IMR-90 (cell line): Measurements from ENCODE around the gene CSF1. TPM values are rescaled to one million over a fixed set of nuclear protein-coding genes. Genes with fewer than 3 reads are reported as not detected.

Experiments used
- ATAC-seq: fragments of 200-7000 bp; cut with Tn5 transposase; 2 replicates; pipeline ENCODE4 v1.9.1; 2020; ENCODE audit warnings: low read depth, mild to moderate bottlenecking, moderate library complexity
- BruUV-seq: library from RNA; stranded (reverse); fragments of 400-500 nt; replicated peaks from 2 replicates; lab custom pipeline; 2021; lab: Mats Ljungman, UMichigan
- CTCF ChIA-PET: fragments of 300-600 bp; formaldehyde crosslinking; extraction: SDS; loops from one replicate; lab custom pipeline; 2021; ENCODE audit warnings: antibody characterized with exemption; lab: Yijun Ruan, JAX
- POLR2A ChIA-PET: fragments of 300-600 bp; sonication (Branson Sonifier 250); formaldehyde crosslinking; loops from one replicate; lab custom pipeline; 2022; ENCODE audit warnings: antibody characterized with exemption; ENCODE audit not compliant: unreplicated experiment; lab: Charles Lee
- DNase-seq: peaks from one replicate; pipeline ENCODE4 v3.0.0; 2013
- H2AFZ ChIP-seq: replicated peaks from 2 replicates; pipeline ENCODE3; 2013; ENCODE audit warnings: low read length, mild to moderate bottlenecking; ENCODE audit not compliant: poor library complexity
- H2AK5ac ChIP-seq: 2 replicates; pipeline ENCODE4 v1.6.1; 2013; ENCODE audit warnings: low read depth, low read length, inconsistent platforms
- H2AK9ac ChIP-seq: replicated peaks from 2 replicates; pipeline ENCODE3; 2013; ENCODE audit warnings: mild to moderate bottlenecking, low read depth, low read length, moderate library complexity; ENCODE audit not compliant: poor library complexity
- H2BK120ac ChIP-seq: 2 replicates; pipeline ENCODE4 v1.6.1; 2013; ENCODE audit warnings: low read depth, low read length, inconsistent platforms
- H2BK15ac ChIP-seq: 3 replicates; pipeline ENCODE4 v1.6.1; 2013; ENCODE audit warnings: low read depth, low read length, inconsistent platforms
- H2BK20ac ChIP-seq: 2 replicates; pipeline ENCODE4 v1.6.1; 2013; ENCODE audit warnings: low read depth, mild to moderate bottlenecking, inconsistent platforms, low read length, moderate library complexity
- H2BK5ac ChIP-seq: 2 replicates; pipeline ENCODE4 v1.6.1; 2013; ENCODE audit warnings: mild to moderate bottlenecking, low read depth, low read length, inconsistent platforms; ENCODE audit not compliant: poor library complexity, severe bottlenecking
- H3K14ac ChIP-seq: replicated peaks from 2 replicates; pipeline ENCODE4 v1.6.1; 2013; ENCODE audit warnings: low read depth, low read length, inconsistent platforms
- H3K18ac ChIP-seq: 2 replicates; pipeline ENCODE4 v1.6.1; 2013; ENCODE audit warnings: low read depth, low read length, control low read depth
- H3K23ac ChIP-seq: 2 replicates; pipeline ENCODE4 v1.6.1; 2013; ENCODE audit warnings: low read depth, low read length, inconsistent platforms
- H3K27ac ChIP-seq: 2 replicates; pipeline ENCODE4 v1.5.1; 2013; ENCODE audit warnings: mild to moderate bottlenecking, control low read depth, low read length; ENCODE audit not compliant: insufficient read depth
- H3K27me3 ChIP-seq: 2 replicates; pipeline ENCODE4 v1.6.1; 2013; ENCODE audit warnings: low read length; ENCODE audit not compliant: control insufficient read depth, insufficient read depth
- H3K36me3 ChIP-seq: 2 replicates; pipeline ENCODE4 v1.6.1; 2013; ENCODE audit warnings: low read length, mixed read lengths; ENCODE audit not compliant: control insufficient read depth, insufficient read depth
- H3K4ac ChIP-seq: 2 replicates; pipeline ENCODE4 v1.6.1; 2013; ENCODE audit warnings: low read depth, low read length, inconsistent platforms
- H3K4me1 ChIP-seq: 2 replicates; pipeline ENCODE4 v1.6.1; 2013; ENCODE audit warnings: low read length, mixed read lengths; ENCODE audit not compliant: control insufficient read depth, insufficient read depth
- H3K4me2 ChIP-seq: 2 replicates; pipeline ENCODE4 v1.6.1; 2013; ENCODE audit warnings: low read depth, mild to moderate bottlenecking, control low read depth, low read length, moderate library complexity
- H3K4me3 ChIP-seq: 2 replicates; pipeline ENCODE4 v1.5.1; 2013; ENCODE audit warnings: low read depth, mild to moderate bottlenecking, control low read depth, low read length, moderate library complexity; ENCODE audit not compliant: insufficient read depth
- H3K56ac ChIP-seq: 2 replicates; pipeline ENCODE4 v1.6.1; 2013; ENCODE audit warnings: low read length, inconsistent platforms; ENCODE audit not compliant: insufficient read depth; ENCODE audit errors: extremely low read depth
- H3K79me1 ChIP-seq, 2 experiments: 2 replicates each; pipeline ENCODE4 v1.6.1; 2013; ENCODE audit warnings: low read length in 2 of 2, inconsistent platforms in 1 of 2, low read depth in 1 of 2
- H3K9ac ChIP-seq: 2 replicates; pipeline ENCODE4 v1.6.1; 2013; ENCODE audit warnings: low read depth, low read length, control low read depth
- H3K9me1 ChIP-seq: 2 replicates; pipeline ENCODE4 v1.6.1; 2013; ENCODE audit warnings: low read length, inconsistent platforms; ENCODE audit not compliant: insufficient read depth
- H3K9me3 ChIP-seq: 2 replicates; pipeline ENCODE4 v1.6.1; 2013; ENCODE audit warnings: low read length; ENCODE audit not compliant: control insufficient read depth, insufficient read depth
- H4K20me1 ChIP-seq: 2 replicates; pipeline ENCODE4 v1.6.1; 2013; ENCODE audit warnings: low read length, inconsistent platforms; ENCODE audit not compliant: insufficient read depth
- H4K5ac ChIP-seq: 2 replicates; pipeline ENCODE4 v1.6.1; 2013; ENCODE audit warnings: mild to moderate bottlenecking, low read depth, low read length, control low read depth
- H4K8ac ChIP-seq, 2 experiments: 2 replicates each; pipeline ENCODE4 v1.6.1; 2013; ENCODE audit warnings: low read depth in 2 of 2, low read length in 2 of 2, control low read depth in 1 of 2, inconsistent platforms in 1 of 2
- H4K91ac ChIP-seq: 2 replicates; pipeline ENCODE4 v1.6.1; 2013; ENCODE audit warnings: low read depth, low read length, inconsistent platforms; ENCODE audit not compliant: insufficient read depth
- CEBPB ChIP-seq: IDR thresholded peaks from 2 replicates; pipeline ENCODE4 v1.6.1; 2012; ENCODE audit warnings: low read depth, low read length, improper control_type of control experiment
- MAFK ChIP-seq: IDR thresholded peaks from 2 replicates; pipeline ENCODE4 v1.6.1; 2012; ENCODE audit warnings: low read depth, low read length, improper control_type of control experiment
- MAZ ChIP-seq: IDR thresholded peaks from 2 replicates; pipeline ENCODE4 v1.6.1; 2012; ENCODE audit warnings: low read depth, mild to moderate bottlenecking, low read length, improper control_type of control experiment, moderate library complexity, borderline replicate concordance
- MXI1 ChIP-seq: IDR thresholded peaks from 2 replicates; pipeline ENCODE4 v1.6.1; 2012; ENCODE audit warnings: low read depth, mild to moderate bottlenecking, low read length, moderate library complexity, borderline replicate concordance
- RFX5 ChIP-seq: IDR thresholded peaks from 2 replicates; pipeline ENCODE4 v1.8.0; 2012; ENCODE audit warnings: low read depth, mild to moderate bottlenecking, low read length, moderate library complexity
- WGBS, 2 experiments: methylation state at CpG; one replicate each; pipeline versions ENCODE4 v1.1.5 to v1.1.7; 2013; ENCODE audit warnings: missing lambda C conversion rate in 2 of 2; ENCODE audit not compliant: insufficient read length in 1 of 2; ENCODE audit errors: extremely low coverage in 2 of 2; 5-methylcytosine and 5-hydroxymethylcytosine counted together
- dilution Hi-C: fragments of 300-500 bp; cut with HindIII; formaldehyde crosslinking; loops from one replicate; pipeline ENCODE4 v1.14.3; 2018; ENCODE audit warnings: low sequenced_read_pairs; ENCODE audit not compliant: unreplicated experiment
- in situ Hi-C: fragments of 300-500 bp; cut with MboI; formaldehyde crosslinking; loops from 3 replicates; pipeline ENCODE4 v1.14.3; 2019; ENCODE audit warnings: low sequenced_read_pairs, inconsistent platforms, mixed read lengths
- intact Hi-C: fragments of 100-400 bp; cut with micrococcal nuclease; formaldehyde crosslinking; loops from 2 replicates; pipeline ENCODE4 v1.10.0; 2022
- polyA plus RNA-seq, 3 experiments: library from polyadenylated mRNA; depleted of rRNA; stranded (reverse); fragments of >200 nt; gene quantifications; 2 replicates each; pipeline ENCODE4 v1.2.3, GENCODE V29; 2012; ENCODE audit warnings: low replicate concordance in 1 of 3
- total RNA-seq: library from RNA; depleted of rRNA; stranded (reverse); fragments of >200 nt; gene quantifications from 2 replicates; pipeline ENCODE4 v1.2.3, GENCODE V29; 2012

The CSF1 gene
- total and polyA plus RNA-seq, 2 of the 4 experiments (the other 2 are of a cell fraction) = 14.3 to 22.0 TPM

- Histone ChIP-seq H4K91ac (no peak overlapping the region), H3K4me1 (peaks cover 2% of the 10 kb centered on the region; the same call in 1 of the 2 replicates), H3K56ac (no peak overlapping the region), H3K9me3 (no peaks in the 10 kb centered on the region), H2BK15ac (no peak overlapping the region), H4K8ac (no peak overlapping the region), H3K36me3 (no peaks in the 10 kb centered on the region), H2BK5ac (no peak overlapping the region), H2BK120ac (no peak overlapping the region), H2AK5ac (no peak overlapping the region), H4K5ac (no peak overlapping the region), H2AK9ac (no peak overlapping the region), H3K14ac (no peak overlapping the region), H3K18ac (no peak overlapping the region), H3K4me3 (no peak overlapping the region), H2BK20ac (no peak overlapping the region), H3K27ac (no peak overlapping the region), H3K9me1 (peaks cover 4% of the 10 kb centered on the region; the same call in 1 of the 2 replicates), H3K79me1 (no peaks in the 10 kb centered on the region), H3K9ac (no peak overlapping the region), H3K27me3 (no peaks in the 10 kb centered on the region), H4K20me1 (no peaks in the 10 kb centered on the region), H3K23ac (no peak overlapping the region), H2AFZ (no peak overlapping the region), H3K4ac (no peak overlapping the region), H3K4me2 (no peak overlapping the region)
- CTCF ChIA-PET = no interaction called here
- no TSS peak for BruUV-seq
- DNase-seq (no peak), ATAC-seq (no peak)
- TF ChIP-seq CEBPB (no peak), MAFK (no peak), RFX5 (no peak), MAZ (no peak), MXI1 (no peak)
- in situ Hi-C loops = no loop called here
- WGBS, 2 experiments = 73% methylated on average over 5 of the region's 10 CpGs; no CpG with 5 or more reads in 1 of the 2 experiments
- dilution Hi-C loops = no loop called here
- intact Hi-C loops = no loop called here
- POLR2A ChIA-PET = no interaction called here
These were observed 22.8 kb upstream of the CSF1 start for GRCh38 chr1:109887884-109888283.
